Measurements from ENCODE around the gene NUDT22.

GRCh38 chr11:64256300-64256699 is 30.2 kb downstream of the NUDT22 start:
- TF ChIP-seq CTCF (IDR thresholded peaks at IDR 0.05; ENCODE audit: insufficient read depth, low read length, poor library complexity, severe bottlenecking), result no peak
- no peak for TF ChIP-seq EZH2phosphoT487 (conservative IDR thresholded peaks at IDR 0.05; ENCODE audit: low read length)
